Pons (tissue), 1 donor: Measurements from ENCODE around the gene SHLD1.
"Not testable (repeated sequence)": the region's sequence is repeated elsewhere in the genome, so short reads cannot be mapped to it uniquely, and the experiment has no call there.

Experiments
- DNase-seq: peaks from one replicate; pipeline ENCODE4 v3.0.0-alpha.2; 2016; ENCODE audit warnings: low spot score

The SHLD1 gene

DNA sequence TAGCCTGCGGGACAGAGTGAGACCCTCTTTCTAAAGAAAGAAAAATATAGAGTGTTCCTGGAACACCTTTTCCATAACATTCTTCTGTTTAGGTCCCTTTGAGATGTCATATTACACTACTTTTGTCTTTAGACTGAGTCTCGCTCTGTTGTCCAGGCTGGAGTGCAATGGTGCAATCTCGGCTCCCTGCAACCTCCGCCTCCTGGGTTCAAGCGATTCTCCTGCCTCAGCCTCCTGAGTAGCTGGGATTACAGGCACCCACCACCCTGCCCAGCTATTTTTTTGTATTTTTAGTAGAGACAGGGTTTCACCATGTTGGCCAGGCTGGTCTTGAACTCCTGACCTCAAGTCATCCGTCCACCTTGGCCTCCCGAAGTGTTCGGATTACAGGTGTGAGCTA, 31.2 kb downstream of the SHLD1 start:
- not testable (repeated sequence) for DNase-seq

DNA sequence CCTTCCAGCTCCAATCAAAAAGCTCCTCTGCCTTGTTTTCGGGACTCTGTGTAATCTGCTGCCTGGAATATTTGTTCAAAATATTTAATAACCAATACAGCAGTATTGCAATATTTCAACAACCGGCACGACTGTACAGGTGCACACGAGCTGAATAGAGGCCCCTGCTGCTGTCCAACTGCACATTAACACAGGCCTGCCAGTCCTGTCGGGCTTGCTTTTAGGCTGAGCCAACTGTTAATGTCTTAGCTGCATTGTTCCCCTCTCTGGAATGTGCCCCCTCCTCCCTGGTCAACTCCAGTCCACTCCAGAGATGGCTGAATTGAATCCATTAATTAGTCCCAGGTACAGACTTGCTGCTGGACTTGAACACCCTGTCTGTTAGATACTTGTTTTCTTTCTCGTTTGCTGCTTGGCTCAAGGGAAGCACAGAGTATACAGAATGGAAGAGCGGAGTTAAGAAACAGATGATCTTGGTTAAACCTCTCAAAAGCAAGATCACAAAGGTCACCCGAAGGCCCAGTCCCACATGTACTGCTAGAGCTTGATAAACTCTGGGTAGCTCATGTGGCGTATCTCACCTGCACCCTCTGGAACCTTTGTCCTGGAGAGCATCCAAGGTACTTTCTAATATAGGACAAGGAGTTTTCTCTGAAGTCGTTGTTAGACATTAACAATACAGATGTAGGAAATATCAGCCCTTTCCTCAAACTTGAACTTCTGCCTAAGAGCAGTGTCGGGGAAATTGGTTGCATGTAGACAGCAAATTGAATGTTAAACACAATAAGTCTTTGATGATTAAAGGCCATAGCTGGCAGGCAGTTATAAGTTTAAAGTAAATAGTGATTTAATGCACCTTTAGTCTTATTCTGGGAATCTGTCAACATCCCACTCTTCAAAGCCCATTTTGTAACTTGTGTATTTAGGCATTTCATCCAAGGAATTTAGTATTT, 31.9 kb downstream of the SHLD1 start:
- no peak for DNase-seq

DNA sequence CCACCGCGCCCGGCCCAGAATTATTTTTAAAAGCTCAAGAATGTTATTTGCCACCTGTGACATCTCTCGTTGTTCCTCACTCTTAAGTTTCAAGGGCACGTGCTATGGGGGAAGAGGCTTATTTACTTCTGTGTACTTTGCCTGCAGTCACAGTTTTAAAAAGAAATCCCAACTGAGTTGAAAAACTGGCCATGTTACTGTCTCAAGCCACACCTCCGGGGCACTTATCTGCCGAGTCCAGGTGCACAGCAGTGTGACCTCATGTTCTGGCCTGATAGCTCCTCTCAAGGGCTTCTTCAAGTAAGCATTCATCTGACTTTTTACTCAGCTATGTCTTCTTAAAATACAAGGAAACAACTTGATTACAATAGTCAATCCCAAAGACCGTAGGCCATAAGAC, 34.5 kb downstream of the SHLD1 start:
- DNase-seq: no peak

DNA sequence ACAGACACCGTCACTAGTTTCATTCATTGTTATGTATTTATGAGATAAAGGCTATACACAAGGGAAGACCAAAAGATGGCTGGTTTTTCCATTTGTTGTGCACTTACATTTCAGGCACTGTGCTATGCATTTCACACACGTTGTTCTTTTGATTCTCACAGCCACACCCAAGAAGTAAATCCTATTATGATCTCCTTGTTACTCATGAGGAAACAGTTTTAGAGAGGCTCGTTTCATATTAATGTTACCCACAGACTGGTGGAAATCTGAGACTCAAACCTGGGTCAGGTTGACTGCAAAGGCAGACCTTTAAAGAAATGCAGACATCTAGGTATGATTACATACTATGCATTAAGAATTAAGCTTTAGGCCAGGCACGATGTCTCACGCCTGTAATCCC, 34.9 kb downstream of the SHLD1 start:
- no peak for DNase-seq

DNA sequence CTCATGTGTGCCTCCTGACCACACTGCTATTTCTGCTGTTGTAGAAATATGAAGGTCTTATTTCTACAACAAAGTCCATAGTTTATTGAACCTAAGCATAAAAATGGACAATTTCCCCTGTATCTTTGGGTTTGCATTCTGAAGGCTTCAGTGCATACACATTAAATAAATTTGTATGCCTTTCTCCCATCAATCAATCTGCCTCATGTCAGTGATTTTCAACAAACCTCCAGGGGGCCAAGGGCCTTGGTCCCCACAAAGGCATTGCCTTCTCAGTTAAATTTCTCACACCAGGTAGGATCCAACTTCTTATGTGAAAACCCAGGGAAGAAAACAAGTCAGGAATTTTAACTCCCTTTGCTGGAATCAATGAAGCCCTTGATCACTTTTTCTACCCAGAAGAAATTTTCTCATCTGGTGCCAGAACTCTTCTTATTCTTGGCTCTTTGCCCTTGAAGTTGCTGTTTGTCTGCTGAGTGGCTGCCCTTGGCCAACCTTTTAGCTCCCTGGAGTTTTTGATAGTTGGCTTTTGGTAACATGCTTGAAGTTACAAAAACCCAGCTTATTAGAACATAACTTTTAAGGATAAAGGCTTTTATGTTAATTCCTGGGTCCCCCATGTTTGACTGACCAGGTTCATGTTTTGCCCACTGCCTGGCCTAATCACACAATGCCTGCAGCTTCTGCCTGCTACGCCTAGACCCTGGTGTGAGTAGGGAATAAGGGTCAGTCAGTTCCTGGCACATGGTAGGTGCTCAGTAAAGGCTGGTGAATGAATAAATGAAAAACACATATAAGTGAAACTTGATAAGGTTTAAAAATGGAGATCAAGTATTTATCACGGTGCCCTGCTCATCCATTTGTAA, 37.0 kb downstream of the SHLD1 start:
- no peak for DNase-seq

DNA sequence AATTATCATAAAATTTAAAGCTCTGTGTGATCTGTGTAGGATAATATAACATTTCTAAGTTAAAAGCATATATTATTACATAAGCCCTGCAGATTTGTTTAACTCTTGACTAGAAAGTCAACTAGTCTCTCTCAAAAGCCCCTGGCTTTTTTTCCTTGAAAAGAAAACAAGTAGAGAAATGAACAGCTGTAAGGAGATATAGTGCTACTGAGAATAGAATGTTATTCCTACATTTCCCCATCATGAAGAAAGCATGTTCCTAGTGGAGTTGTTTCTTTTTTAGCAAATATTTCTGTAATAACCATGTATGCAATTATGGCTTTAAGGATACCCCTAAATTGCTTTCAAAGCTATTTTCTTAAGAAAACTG, 37.6 kb downstream of the SHLD1 start:
- DNase-seq: no peak

DNA sequence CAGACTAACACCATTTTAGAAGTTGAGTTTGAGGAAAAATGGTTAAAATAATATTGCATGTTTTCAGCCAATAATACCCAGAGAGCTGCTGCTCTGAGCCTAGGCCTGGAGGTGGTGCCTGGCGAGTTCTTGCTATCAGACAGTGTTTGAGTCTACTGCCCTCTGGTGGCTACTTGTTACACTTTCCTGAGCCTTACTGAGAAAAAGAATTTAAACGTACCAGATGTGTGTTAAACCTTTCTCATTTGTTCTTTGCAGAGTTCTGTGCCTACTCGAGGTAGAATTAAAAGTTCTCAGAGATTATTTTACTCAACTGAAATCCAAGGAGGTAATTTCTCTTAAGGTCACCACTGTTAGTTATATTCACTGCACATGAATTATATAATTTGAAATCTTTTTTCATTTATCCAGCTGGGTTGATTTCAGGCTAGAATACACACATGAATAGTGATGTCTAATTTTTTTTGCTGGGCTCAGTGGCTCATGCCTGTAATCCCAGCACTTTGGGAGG, 38.2 kb downstream of the SHLD1 start:
- DNase-seq: peak; percentile 92

DNA sequence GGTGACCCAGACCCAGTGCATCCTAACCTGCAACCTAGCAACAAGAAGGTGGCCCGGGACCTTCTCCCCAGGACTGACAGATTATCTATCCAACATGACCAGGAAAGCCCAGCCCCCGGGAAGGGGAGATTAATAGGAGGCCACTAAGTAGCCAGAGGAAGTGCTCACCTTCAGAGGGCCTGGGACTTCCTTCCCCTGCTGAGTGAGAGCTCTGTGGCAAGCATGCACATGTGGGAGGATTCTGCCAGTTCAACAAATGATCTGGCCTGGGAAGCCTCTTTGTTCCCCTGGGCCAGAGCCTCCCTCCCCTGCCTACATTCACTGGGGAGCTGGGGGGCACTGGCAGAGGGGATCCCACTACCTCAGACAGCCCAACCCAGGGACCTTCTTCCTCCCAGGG, 39.6 kb downstream of the SHLD1 start:
- DNase-seq: no peak

DNA sequence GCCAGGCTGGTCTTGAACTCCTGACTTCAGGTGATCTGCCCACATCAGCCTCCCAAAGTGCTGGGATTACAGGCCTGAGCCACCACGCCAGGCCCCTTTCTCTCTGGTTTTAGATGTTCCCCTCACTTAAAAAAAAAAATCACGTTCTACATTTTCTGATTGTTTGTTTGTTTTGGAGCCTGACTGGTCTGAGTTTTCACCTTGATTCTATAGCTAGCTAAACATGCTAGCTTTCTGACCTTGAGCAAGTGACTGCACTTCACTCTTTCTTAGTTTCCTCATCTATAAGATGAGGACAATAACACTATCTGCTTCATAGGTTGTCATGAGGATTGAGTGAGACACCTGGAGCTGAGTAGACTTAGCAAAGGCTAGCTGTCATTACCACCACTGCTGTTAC, 43.7 kb downstream of the SHLD1 start:
- no peak for DNase-seq

DNA sequence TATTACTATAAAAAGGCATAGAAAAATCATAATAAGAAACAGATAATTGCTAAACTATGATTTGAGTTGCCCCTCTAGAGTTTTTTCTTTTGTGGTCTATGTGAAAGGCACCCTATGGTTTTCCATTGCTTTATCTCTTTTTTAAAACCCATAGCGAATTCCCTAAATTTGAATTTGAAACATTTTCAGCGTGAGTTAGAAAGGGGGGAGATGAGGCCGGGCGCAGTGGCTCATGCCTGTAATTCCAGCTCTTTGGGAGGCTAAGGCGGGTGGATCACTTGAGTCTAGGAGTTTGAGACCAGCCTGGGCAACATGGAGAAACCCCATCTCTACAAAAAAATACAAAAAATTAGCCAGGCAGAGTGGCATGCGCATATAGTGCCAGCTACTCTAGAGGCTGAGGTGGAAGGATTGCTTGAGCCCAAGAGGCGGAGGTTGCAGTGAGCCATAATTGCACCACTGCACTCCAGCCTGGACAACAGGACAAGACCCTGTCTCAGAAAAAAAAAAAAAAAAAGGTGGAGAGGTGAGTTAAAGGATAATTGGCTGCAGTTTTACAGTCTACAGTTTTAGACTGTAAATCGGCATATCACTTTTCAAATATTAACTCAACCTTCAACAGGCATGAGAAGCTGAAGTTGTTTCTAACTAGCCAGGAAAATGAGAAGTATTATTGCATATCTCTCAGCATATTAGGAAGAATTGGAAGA, 46.3 kb downstream of the SHLD1 start:
- DNase-seq: no peak

DNA sequence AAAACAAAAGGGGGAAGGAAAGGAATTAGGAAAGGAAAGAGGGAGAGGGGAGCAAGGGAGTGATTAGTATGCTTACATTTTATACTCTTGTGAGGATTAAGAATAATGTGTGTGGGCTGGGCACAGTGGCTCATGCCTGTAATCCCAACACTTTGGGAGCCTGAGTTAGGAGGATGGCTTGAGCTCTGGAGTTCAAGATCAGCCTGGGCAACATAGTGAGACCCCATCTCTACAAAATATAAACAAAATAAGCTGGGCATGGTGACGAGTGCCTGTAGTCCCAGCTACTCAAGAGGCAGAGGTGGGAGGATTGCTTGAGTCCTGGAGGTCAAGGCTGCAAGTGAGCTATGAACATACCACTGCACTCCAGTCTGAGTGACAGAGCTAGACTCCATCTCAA, 47.0 kb downstream of the SHLD1 start:
- no peak for DNase-seq

DNA sequence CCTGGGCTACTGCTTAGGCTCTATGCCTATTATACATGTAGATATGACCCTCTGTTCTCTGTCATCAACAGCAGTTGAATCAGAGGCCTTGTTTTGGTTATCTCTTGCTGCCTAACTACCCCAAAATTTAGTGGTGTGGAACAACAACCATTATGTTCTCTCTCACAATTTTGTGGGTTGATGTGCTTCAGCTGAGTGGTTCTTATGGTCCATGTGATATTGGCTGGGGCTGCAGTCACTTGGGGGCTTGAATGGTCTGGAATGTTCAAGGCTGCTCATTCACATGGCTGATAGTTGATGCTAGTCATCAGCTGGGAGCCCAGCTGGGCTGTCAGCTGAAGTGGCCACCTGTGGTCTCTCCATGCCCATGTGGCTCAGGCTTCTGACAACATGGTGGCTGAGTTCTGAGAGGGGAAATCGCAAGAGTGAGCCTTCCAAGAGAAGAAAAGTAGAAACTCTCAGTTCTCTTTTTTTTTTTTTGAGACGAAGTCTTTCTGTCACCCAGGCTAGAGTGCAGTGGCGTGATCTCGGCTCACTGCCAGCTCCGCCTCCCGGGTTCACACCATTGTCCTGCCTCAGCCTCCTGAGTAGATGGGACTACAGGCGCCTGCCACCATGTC, 47.8 kb downstream of the SHLD1 start:
- DNase-seq: no peak

DNA sequence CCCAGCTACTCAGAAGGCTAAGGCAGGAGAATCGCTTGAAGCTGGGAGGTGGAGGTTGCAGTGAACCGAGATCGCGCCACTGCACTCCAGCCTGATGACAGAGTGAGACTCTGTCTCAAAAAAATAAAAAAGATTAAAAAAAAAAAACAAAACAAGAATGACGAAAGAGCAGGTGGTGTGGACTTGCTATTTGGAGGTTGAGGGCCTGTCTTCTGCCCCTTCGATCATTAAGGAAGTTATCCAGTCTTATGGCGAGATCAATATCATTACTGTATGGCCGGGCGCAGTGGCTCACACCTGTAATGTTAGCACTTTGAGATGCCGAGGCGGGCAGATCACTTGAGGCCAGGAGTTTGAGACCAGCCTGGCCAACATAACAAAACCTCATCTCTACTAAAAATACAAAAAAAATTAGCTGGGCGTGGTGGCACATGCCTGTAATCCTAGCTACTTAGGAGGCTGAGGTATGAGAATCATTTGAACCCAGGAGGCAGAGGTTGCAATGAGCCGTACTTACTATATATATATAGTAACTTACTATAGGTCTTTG, 53.6 kb downstream of the SHLD1 start:
- DNase-seq: not testable (repeated sequence)

DNA sequence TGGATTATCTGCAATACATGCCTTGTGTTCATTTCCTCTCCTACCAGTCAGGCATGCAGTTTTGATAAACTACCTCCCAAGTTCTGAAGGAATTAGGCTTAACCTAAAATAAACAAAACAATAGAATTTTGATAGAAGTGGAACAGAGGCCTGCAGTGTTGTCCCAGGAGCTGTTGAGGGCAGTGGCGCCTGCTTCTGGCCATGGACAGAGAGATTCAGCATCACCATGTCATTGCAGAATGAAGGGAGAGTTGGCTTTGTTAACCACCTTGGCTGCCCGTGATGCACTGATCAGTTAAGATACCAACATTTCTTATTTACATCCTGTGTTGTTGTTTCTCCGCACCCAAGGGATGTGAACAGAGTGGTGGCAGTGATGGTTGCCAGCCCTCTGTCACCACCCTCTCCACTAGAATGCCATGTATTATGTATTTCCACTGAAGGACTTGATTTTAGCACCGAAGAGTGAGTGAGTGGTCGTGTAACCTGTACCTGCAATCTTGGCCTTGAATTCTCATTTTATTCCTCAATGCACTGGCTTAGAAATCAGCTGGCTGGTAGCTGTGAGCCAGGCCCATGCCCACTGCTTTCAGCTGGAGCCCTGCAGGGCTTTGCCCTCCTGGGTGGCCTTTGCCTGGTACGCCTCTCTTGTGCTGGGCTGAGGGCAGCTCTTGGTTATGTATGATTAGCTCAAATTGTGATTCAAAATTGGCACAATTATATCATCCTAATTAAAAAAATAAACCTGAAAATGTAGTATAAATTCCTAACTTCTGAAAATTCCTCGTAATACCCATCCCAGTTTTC, 56.5 kb downstream of the SHLD1 start:
- DNase-seq: no peak

DNA sequence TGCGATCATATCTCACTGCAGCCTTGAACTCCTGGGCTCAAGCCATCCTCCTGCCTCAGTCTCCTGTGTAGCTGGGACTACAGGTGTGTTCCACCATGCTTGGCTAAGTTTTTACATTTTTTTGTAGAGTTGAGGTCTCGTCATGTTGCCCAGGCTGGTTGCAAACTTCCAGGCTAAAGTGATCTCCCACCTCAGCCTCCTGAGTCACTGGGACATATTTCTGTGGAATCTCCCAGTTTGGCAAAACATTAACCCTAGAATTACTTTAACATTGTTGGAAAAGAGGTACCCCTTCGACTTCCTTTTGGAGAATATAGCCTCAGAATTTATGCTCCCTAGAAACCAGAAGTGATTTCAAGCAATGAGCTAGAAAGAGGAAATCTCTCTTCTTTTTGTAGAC, 57.2 kb downstream of the SHLD1 start:
- DNase-seq: no peak

DNA sequence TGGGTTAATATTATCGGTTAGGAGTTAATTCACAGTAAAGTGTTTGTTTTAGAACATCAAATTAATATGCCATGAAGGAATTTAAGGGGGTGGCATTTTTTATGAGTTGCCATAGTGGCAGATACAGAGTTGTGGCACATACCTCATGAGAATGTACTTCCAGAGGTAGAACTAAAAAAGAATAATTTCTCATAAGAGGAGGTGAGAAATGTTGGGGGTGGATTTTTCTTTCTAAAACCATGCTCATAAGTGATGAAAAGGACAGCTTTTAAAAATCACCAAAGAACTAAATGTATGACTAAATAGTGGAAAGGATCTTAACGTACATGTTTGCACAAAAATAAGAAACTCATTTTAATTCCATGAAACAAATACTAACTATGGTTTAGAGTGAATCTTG, 58.7 kb downstream of the SHLD1 start:
- no peak for DNase-seq

DNA sequence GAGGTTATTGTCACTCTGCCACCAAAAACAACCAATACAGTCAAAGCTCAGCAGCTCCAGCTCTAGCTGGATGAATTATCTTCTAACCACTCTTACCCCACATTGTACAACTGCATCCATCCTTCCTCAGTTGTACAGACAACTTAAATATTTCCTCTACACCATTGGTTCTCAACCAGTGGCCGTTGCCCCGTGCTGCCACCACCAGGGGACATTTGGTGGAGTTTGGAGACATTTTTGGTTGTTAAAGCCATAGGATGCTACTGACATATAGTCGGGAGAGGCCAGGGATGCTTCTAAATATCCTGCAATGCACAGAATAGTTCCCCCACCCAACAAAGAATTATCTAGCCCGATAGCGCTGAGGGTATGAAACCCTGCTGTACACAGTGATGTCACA, 59.3 kb downstream of the SHLD1 start:
- DNase-seq: no peak

DNA sequence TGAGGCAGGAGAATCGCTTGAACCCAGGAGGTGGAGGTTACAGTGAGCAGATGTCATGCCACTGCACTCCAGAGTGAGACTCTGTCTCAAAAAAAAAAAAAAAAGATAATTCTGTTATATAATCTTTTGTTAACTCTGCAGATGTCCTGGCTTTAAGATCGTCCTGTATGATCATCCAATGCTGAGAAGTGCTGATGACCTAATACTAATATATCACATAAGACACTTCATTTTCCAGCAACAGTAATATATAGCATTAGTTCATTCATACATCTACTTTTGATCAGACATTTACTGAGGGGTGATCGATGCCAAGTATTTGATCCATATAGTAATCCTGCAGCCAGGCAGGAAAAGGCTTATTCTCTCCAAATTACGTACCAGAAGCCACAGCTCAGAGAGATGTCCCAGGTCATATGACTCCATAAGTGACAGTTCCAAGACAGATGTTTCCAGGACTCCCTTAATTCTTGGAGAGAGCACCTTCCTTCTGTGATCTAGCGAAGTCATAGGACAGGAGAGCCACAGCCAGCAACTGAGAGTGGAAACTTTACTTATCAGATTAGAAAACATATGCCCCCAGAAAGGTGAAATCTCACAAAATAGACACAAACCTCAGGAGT, 60.7 kb downstream of the SHLD1 start:
- no peak for DNase-seq

DNA sequence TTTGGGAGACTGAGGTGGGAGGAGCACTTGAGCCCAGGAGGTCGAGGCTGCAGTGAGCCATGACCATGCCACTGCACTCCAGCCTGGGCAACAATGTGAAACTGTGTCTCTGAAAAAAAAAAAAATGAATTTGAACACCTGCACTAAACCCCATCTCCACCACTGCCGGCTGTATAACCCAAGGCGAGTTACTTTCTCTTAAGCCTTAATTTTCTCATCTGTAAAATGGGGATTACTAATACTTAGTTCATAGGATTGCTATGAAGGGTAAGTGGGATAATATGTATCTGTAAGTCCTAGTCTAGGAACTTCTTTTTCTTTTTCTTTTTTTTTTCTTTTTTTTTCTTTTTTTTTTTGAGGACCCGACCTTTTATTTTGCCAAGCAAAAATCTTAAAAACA, 61.5 kb downstream of the SHLD1 start:
- DNase-seq: no peak

DNA sequence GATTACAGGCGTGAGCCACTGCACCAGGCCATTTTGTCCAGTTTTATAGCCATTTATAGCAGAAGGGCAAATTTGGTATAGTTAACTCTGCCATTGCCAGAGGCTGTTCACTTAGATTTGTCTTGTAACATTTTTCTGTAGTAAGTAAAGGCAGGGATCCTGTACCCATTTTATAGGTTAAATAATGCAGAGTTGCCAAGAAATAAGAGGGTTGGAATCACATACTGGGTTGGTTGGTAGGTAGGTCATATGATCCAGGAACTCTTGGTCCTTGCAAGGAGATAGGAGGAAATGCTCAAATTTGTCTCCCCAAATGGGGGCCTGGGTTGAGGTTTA, 68.1 kb downstream of the SHLD1 start:
- no peak for DNase-seq
